ENCODE data around the gene NAPEPLD. TPM values are rescaled to one million over a fixed set of nuclear protein-coding genes. Genes with fewer than 3 reads are reported as not detected.
"Not testable (repeated sequence)": the region's sequence is repeated elsewhere in the genome, so short reads cannot be mapped to it uniquely, and the experiment has no call there.

Gene NAPEPLD
- total RNA-seq = 10 to 100 TPM in 2 of 4 donors, 1 to 10 TPM in 2; 6.1 to 24.3 (median 10.0) TPM

- Histone ChIP-seq H3K27ac (peak within 1 kb of the TSS; percentile 96), H3K27me3 (no peaks in the 10 kb centered on the region), H3K9me3 (no peaks in the 10 kb centered on the region), H3K36me3 (no peaks in the 10 kb centered on the region), H3K4me1 (peaks cover 35% of the 10 kb centered on the region), H3K4me3 (peak within 1 kb of the TSS; percentile 75)
- TF ChIP-seq CTCF (IDR thresholded peaks at IDR 0.05) (no peak), POLR2A (IDR thresholded peaks at IDR 0.05) (peak in 1 of 2 donors; percentile 33), POLR2AphosphoS5 (IDR thresholded peaks at IDR 0.05) (peak in 1 of 3 donors; percentile 72), EP300 (IDR thresholded peaks at IDR 0.05) (no peak)
- DNase-seq (ENCODE audit: low spot score in 2 of 2) = peak; percentile 86 to 87
- 4% methylated on average over 46 of the region's 82 CpGs for WGBS
These were observed at the start of gene NAPEPLD for GRCh38 chr7:103148994-103149807. NAPEPLD (minus strand) TSS chr7:103149099; CDS start chr7:103128776, 20,323 bp downstream.

GRCh38 chr7:103198079-103198478 lies 49.2 kb upstream of the NAPEPLD start:
- not testable (repeated sequence) for H3K27me3 ChIP-seq; H3K4me1 ChIP-seq; H3K9me3 ChIP-seq; DNase-seq (ENCODE audit: low spot score in 2 of 2); H3K27ac ChIP-seq; H3K36me3 ChIP-seq; H3K4me3 ChIP-seq
- WGBS = 86% methylated on average over 3 of the region's 3 CpGs

- H3K36me3 ChIP-seq; DNase-seq (ENCODE audit: low spot score in 2 of 2); H3K27me3 ChIP-seq; H3K4me1 ChIP-seq; H3K9me3 ChIP-seq; H3K4me3 ChIP-seq; H3K27ac ChIP-seq: not testable (repeated sequence)
- WGBS = 74% methylated on average over 4 of the region's 4 CpGs
These were observed 46.5 kb upstream of the NAPEPLD start for GRCh38 chr7:103195364-103195763.

GRCh38 chr7:103172415-103173146 lies 23.7 kb upstream of the NAPEPLD start:
- DNase-seq (ENCODE audit: low spot score in 2 of 2); H3K36me3 ChIP-seq; H3K4me3 ChIP-seq; H3K27ac ChIP-seq; H3K4me1 ChIP-seq; H3K9me3 ChIP-seq; H3K27me3 ChIP-seq: not testable (repeated sequence)
- 86% methylated on average over 3 of the region's 8 CpGs for WGBS

GRCh38 chr7:103171695-103172414 lies 23.0 kb upstream of the NAPEPLD start:
- H3K4me1 ChIP-seq; DNase-seq (ENCODE audit: low spot score in 2 of 2); H3K27me3 ChIP-seq; H3K4me3 ChIP-seq; H3K36me3 ChIP-seq; H3K9me3 ChIP-seq; H3K27ac ChIP-seq: not testable (repeated sequence)
- 87% methylated on average over 3 of the region's 6 CpGs for WGBS

- not testable (repeated sequence) for H3K27ac ChIP-seq; H3K27me3 ChIP-seq; DNase-seq (ENCODE audit: low spot score in 2 of 2); H3K36me3 ChIP-seq; H3K4me3 ChIP-seq; H3K4me1 ChIP-seq; H3K9me3 ChIP-seq
- WGBS = 85% methylated on average over 3 of the region's 3 CpGs
These were observed 18.1 kb upstream of the NAPEPLD start for GRCh38 chr7:103166921-103167544.

- WGBS = 88% methylated on average over 5 of the region's 5 CpGs
- not testable (repeated sequence) for H3K9me3 ChIP-seq; H3K27ac ChIP-seq; H3K27me3 ChIP-seq; DNase-seq (ENCODE audit: low spot score in 2 of 2); H3K4me1 ChIP-seq; H3K36me3 ChIP-seq; H3K4me3 ChIP-seq
These were observed 14.4 kb upstream of the NAPEPLD start for GRCh38 chr7:103163087-103163825.

- not testable (repeated sequence) for H3K27ac ChIP-seq; DNase-seq (ENCODE audit: low spot score in 2 of 2)
- whole genome bisulfite sequencing = 42% methylated on average over 2 of the region's 2 CpGs
These were observed 13.7 kb upstream of the NAPEPLD start for GRCh38 chr7:103162641-103163040.

GRCh38 chr7:103161998-103162616 lies 13.2 kb upstream of the NAPEPLD start:
- not testable (repeated sequence) for H3K27me3 ChIP-seq; DNase-seq (ENCODE audit: low spot score in 2 of 2); H3K4me3 ChIP-seq; H3K36me3 ChIP-seq; H3K27ac ChIP-seq; H3K9me3 ChIP-seq; H3K4me1 ChIP-seq
- 37% methylated on average over 3 of the region's 3 CpGs for WGBS

More at GRCh38 chr7:103162641-103163040, 13.7 kb upstream of the NAPEPLD start:
- H3K36me3 ChIP-seq, H3K9me3 ChIP-seq, H3K4me3 ChIP-seq, H3K27me3 ChIP-seq, H3K4me1 ChIP-seq: not testable (repeated sequence)

GRCh38 chr7:103159072-103159471 lies 10.2 kb upstream of the NAPEPLD start:
- not testable (repeated sequence) for H3K27me3 ChIP-seq; H3K4me3 ChIP-seq; H3K9me3 ChIP-seq; H3K36me3 ChIP-seq; H3K27ac ChIP-seq; DNase-seq (ENCODE audit: low spot score in 2 of 2); H3K4me1 ChIP-seq
- 83% methylated on average over 1 of the region's 1 CpG for WGBS
